Keratinocyte (primary cell): ENCODE results near the gene FBXO17. TPM values are rescaled to one million over a fixed set of nuclear protein-coding genes. Genes with fewer than 3 reads are reported as not detected.
A peak's percentile ranks its signal among the peaks of the same experiment; 100 is the strongest.

Experiments used
- DNase-seq: peaks from one replicate; pipeline ENCODE4 v3.0.0-alpha.2; 2011; ENCODE audit warnings: low read depth, missing footprints, low spot score
- FAIRE-seq: peaks from 2 replicates; lab custom pipeline; 2011; peaks lifted over from hg19 to GRCh38; lab: Jason Lieb, UNC
- H2AFZ ChIP-seq: 2 replicates; pipeline ENCODE4 v1.6.0; 2012; ENCODE audit warnings: low read length, control low read depth, inconsistent platforms; ENCODE audit not compliant: control insufficient read depth
- H3K27ac ChIP-seq: 2 replicates; pipeline ENCODE4 v1.5.1; 2011; ENCODE audit warnings: low read length; ENCODE audit not compliant: control insufficient read depth, insufficient read depth
- H3K27me3 ChIP-seq: 3 replicates; pipeline ENCODE4 v1.6.0; 2011; ENCODE audit warnings: low read length; ENCODE audit not compliant: control insufficient read depth, insufficient read depth; ENCODE audit errors: extremely low read depth
- H3K36me3 ChIP-seq, 2 experiments: 2 replicates in 1 of 2; 3 replicates in 1 of 2; pipeline ENCODE4 v1.5.1; 2011; ENCODE audit warnings: low read length in 2 of 2, mild to moderate bottlenecking in 1 of 2; ENCODE audit not compliant: control insufficient read depth in 2 of 2, insufficient read depth in 2 of 2; ENCODE audit errors: extremely low read depth in 1 of 2
- H3K4me1 ChIP-seq: 3 replicates; pipeline ENCODE4 v1.5.1; 2011; ENCODE audit warnings: low read length; ENCODE audit not compliant: control insufficient read depth, insufficient read depth; ENCODE audit errors: extremely low read depth
- H3K4me2 ChIP-seq: 3 replicates; pipeline ENCODE4 v1.6.0; 2011; ENCODE audit warnings: low read depth, low read length; ENCODE audit not compliant: control insufficient read depth, insufficient read depth; ENCODE audit errors: extremely low read depth
- H3K4me3 ChIP-seq, 3 experiments: fragments of 200-600 bp in 1 of 3; sonication (generic) in 1 of 3; 2 replicates in 2 of 3; 3 replicates in 1 of 3; pipeline ENCODE4 v1.5.1; 2011 to 2016; ENCODE audit warnings: low read length in 3 of 3, mild to moderate bottlenecking in 3 of 3, control low read depth in 2 of 3, inconsistent platforms in 1 of 3, low read depth in 1 of 3, mixed read lengths in 1 of 3, mixed run types in 1 of 3, moderate library complexity in 1 of 3; ENCODE audit not compliant: control insufficient read depth in 2 of 3, insufficient read depth in 2 of 3; ENCODE audit errors: extremely low read depth in 1 of 3
- H3K79me2 ChIP-seq: 2 replicates; pipeline ENCODE4 v1.6.0; 2012; ENCODE audit warnings: low read length; ENCODE audit not compliant: control insufficient read depth, insufficient read depth
- H3K9ac ChIP-seq: 3 replicates; pipeline ENCODE4 v1.6.0; 2011; ENCODE audit warnings: low read length; ENCODE audit not compliant: control insufficient read depth, insufficient read depth; ENCODE audit errors: extremely low read depth
- H3K9me1 ChIP-seq: 3 replicates; pipeline ENCODE4 v1.6.0; 2011; ENCODE audit warnings: low read length; ENCODE audit not compliant: control insufficient read depth, insufficient read depth; ENCODE audit errors: extremely low read depth
- H3K9me3 ChIP-seq: 2 replicates; pipeline ENCODE4 v1.5.1; 2012; ENCODE audit warnings: low read depth, low read length; ENCODE audit not compliant: control insufficient read depth
- H4K20me1 ChIP-seq: 3 replicates; pipeline ENCODE4 v1.6.0; 2011; ENCODE audit warnings: low read length; ENCODE audit not compliant: control insufficient read depth, insufficient read depth; ENCODE audit errors: extremely low read depth
- EZH2 ChIP-seq: IDR thresholded peaks from one replicate; pipeline ENCODE4 v1.6.1; 2012; ENCODE audit warnings: inconsistent platforms, mild to moderate bottlenecking, low read length, moderate library complexity
- dilution Hi-C: fragments of 300-500 bp; cut with MboI; formaldehyde crosslinking; loops from one replicate; pipeline ENCODE4 v1.7.0; 2020; ENCODE audit warnings: low sequenced_read_pairs; ENCODE audit not compliant: extremely low pct_ligation_motif_present
- polyA plus RNA-seq, 5 experiments: library from polyadenylated mRNA; depleted of rRNA in 3 of 5; stranded (reverse) in 3 of 5; stranded (forward) in 1 of 5; unstranded in 1 of 5; fragments of >200 nt; gene quantifications; 1 replicate in 1 of 5; 2 replicates in 3 of 5; 3 replicates in 1 of 5; pipeline versions ENCODE4 v1.2.1 to v1.2.3, GENCODE V29; 2011 to 2012; ENCODE audit warnings: missing spikeins in 2 of 5, low read depth in 1 of 5, low replicate concordance in 1 of 5
- TF ChIP-seq, protein P1 (sequence below), 3 experiments: IDR thresholded peaks in 1 of 3; conservative IDR thresholded peaks in 1 of 3; optimal IDR thresholded peaks in 1 of 3; 2 replicates in 2 of 3; 3 replicates in 1 of 3; pipeline versions ENCODE3 to v1.5.1; 2011; ENCODE audit warnings: low read length in 3 of 3, mild to moderate bottlenecking in 3 of 3, moderate library complexity in 2 of 3, control low read depth in 1 of 3, inconsistent platforms in 1 of 3; ENCODE audit not compliant: insufficient read depth in 2 of 3; ENCODE audit errors: extremely low read depth in 1 of 3

FBXO17 gene
- polyA plus RNA-seq, 1 donor (not counting 4 experiments of a cell fraction or from before 2014, with no cell fraction given): 5.4 TPM

DNA sequence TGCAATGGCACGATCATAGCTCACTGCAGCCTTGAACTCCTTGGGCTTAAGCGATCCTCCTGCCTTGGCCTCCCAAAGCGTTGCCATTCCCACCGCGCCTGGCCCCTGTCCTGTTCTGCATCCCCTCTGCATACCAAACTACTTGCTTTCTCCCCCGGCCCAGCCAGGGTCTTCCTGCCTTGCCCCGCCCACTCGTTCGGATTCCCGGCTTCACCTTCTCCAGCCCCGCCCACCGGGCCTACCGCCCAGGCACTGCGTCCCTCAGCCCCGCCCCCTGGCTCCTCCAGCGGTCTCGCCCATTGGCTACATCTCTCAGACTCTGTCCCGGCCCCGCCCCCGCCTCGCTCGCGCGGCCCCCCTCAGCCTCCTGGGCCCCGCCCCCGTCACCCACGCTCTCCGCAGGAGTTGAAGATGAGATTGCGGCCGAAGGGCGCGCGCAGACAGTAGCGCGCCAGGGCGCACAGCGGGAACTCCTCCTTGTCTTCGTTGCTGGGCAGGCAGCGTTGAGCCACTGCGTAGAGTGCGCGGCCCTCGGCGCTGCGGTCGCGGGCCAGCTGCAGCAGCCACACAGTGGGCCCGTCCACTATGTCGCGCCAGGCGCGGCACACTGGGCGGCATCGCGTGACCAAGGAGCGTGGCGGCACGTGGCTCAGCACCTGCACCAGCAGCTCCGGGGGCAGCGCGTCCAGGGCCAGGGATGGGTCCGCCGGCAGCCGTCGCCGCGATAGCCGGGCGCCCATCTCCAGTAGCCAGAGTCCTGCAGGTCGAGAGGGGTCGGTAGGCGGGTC lies 25.8 kb downstream of the FBXO17 start:
- Histone ChIP-seq H3K27me3 (no peaks in the 10 kb centered on the region), H4K20me1 (no peaks in the 10 kb centered on the region), H3K79me2 (no peaks in the 10 kb centered on the region), H3K4me1 (peaks cover 3% of the 10 kb centered on the region), H3K4me3 (peak overlapping the region in 1 of 3 experiments; percentile 21), H3K9me3 (no peaks in the 10 kb centered on the region), H3K4me2 (peak overlapping the region; percentile 58), H3K9me1 (no peaks in the 10 kb centered on the region), H2AFZ (peak overlapping the region; percentile 53), H3K9ac (no peak overlapping the region), H3K36me3 (peaks cover 0 to 2% of the 10 kb centered on the region in 2 experiments), H3K27ac (no peak overlapping the region)
- dilution Hi-C loops: no loop called here
- TF ChIP-seq, protein P1, sequence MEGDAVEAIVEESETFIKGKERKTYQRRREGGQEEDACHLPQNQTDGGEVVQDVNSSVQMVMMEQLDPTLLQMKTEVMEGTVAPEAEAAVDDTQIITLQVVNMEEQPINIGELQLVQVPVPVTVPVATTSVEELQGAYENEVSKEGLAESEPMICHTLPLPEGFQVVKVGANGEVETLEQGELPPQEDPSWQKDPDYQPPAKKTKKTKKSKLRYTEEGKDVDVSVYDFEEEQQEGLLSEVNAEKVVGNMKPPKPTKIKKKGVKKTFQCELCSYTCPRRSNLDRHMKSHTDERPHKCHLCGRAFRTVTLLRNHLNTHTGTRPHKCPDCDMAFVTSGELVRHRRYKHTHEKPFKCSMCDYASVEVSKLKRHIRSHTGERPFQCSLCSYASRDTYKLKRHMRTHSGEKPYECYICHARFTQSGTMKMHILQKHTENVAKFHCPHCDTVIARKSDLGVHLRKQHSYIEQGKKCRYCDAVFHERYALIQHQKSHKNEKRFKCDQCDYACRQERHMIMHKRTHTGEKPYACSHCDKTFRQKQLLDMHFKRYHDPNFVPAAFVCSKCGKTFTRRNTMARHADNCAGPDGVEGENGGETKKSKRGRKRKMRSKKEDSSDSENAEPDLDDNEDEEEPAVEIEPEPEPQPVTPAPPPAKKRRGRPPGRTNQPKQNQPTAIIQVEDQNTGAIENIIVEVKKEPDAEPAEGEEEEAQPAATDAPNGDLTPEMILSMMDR (optimal IDR thresholded peaks at IDR 0.05 in 1 of 3, IDR thresholded peaks at IDR 0.05 in 1 of 3, conservative IDR thresholded peaks at IDR 0.05 in 1 of 3; ENCODE audit: extremely low read depth in 1 of 3, insufficient read depth in 2 of 3, low read length in 3 of 3): no peak
- TF ChIP-seq EZH2: no peak
- FAIRE-seq (no peak), DNase-seq (no peak)

GRCh38 chr19:38946229-38947010 lies 29.1 kb downstream of the FBXO17 start:
- H3K4me1 ChIP-seq: peaks cover 3% of the 10 kb centered on the region
- FAIRE-seq (no peak), DNase-seq (no peak)
- H4K20me1 ChIP-seq: no peaks in the 10 kb centered on the region
- H3K9me1 ChIP-seq: no peaks in the 10 kb centered on the region
- H3K79me2 ChIP-seq: no peaks in the 10 kb centered on the region
- H3K9ac ChIP-seq: no peak overlapping the region
- H3K4me2 ChIP-seq: no peak overlapping the region
- no peaks in the 10 kb centered on the region for H3K27me3 ChIP-seq
- no peak overlapping the region for H3K27ac ChIP-seq
- TF ChIP-seq, protein P1 (optimal IDR thresholded peaks at IDR 0.05 in 1 of 3, IDR thresholded peaks at IDR 0.05 in 1 of 3, conservative IDR thresholded peaks at IDR 0.05 in 1 of 3; ENCODE audit: extremely low read depth in 1 of 3, insufficient read depth in 2 of 3, low read length in 3 of 3): no peak
- no peak for TF ChIP-seq EZH2
- H3K9me3 ChIP-seq: no peaks in the 10 kb centered on the region
- no peaks in the 10 kb centered on the region for H3K36me3 ChIP-seq
- dilution Hi-C loops: no loop called here
- no peak overlapping the region for H2AFZ ChIP-seq
- no peak overlapping the region for H3K4me3 ChIP-seq
